DOHH2 (cell line): ENCODE measurements around the gene SLC5A4.
"Not testable (repeated sequence)": the region's sequence is repeated elsewhere in the genome, so short reads cannot be mapped to it uniquely, and the experiment has no call there.

Experiments used
- CTCF ChIP-seq: fragments of 200-600 bp; sonication (generic); IDR thresholded peaks from one replicate; pipeline ENCODE4 v1.5.1; 2014; ENCODE audit warnings: antibody characterized with exemption, mild to moderate bottlenecking, low read depth, low read length; ENCODE audit not compliant: poor library complexity, severe bottlenecking
- EZH2phosphoT487 ChIP-seq: fragments of 200-600 bp; sonication (generic); IDR thresholded peaks from 2 replicates; pipeline ENCODE4 v1.6.1; 2017; ENCODE audit warnings: borderline replicate concordance, mild to moderate bottlenecking, antibody characterized with exemption, low read length, moderate library complexity, mixed read lengths

GRCh38 chr22:32293921-32294320, 38.8 kb upstream of the SLC5A4 start:
- not testable (repeated sequence) for TF ChIP-seq CTCF, EZH2phosphoT487
